ENCODE data around the gene OR52E4.

Gene OR52E4

DNA sequence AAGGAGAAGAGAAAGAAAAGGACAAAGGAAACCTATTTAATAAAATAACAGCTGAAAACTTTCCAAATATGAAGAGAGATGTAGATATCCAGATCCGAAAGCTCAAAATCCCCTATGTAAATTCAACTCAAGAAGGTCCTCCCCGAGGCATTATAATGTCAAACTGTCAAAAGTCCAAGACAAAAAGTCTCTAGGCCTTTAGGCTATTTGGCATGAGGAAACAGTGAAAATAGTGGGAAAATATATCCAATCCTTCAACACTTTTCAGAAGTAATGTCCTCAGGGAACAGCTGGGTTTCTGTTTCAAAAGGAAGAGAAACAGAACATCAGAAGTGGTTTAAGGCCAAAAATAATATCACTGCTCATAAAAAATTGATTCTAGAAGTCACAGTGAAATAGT, 1.9 kb upstream of the OR52E4 start:
- TF ChIP-seq SIN3A (IDR thresholded peaks at IDR 0.05; ENCODE audit: borderline replicate concordance, insufficient read depth, low read length) = no peak
- no peak for TF ChIP-seq TAF1 (IDR thresholded peaks at IDR 0.05; ENCODE audit: borderline replicate concordance, insufficient read depth, low read length)
- no peak for TF ChIP-seq FOXP2 (optimal IDR thresholded peaks at IDR 0.05; ENCODE audit: borderline replicate concordance, extremely low read depth, extremely low read length, insufficient read depth)
- TF ChIP-seq, protein P1, sequence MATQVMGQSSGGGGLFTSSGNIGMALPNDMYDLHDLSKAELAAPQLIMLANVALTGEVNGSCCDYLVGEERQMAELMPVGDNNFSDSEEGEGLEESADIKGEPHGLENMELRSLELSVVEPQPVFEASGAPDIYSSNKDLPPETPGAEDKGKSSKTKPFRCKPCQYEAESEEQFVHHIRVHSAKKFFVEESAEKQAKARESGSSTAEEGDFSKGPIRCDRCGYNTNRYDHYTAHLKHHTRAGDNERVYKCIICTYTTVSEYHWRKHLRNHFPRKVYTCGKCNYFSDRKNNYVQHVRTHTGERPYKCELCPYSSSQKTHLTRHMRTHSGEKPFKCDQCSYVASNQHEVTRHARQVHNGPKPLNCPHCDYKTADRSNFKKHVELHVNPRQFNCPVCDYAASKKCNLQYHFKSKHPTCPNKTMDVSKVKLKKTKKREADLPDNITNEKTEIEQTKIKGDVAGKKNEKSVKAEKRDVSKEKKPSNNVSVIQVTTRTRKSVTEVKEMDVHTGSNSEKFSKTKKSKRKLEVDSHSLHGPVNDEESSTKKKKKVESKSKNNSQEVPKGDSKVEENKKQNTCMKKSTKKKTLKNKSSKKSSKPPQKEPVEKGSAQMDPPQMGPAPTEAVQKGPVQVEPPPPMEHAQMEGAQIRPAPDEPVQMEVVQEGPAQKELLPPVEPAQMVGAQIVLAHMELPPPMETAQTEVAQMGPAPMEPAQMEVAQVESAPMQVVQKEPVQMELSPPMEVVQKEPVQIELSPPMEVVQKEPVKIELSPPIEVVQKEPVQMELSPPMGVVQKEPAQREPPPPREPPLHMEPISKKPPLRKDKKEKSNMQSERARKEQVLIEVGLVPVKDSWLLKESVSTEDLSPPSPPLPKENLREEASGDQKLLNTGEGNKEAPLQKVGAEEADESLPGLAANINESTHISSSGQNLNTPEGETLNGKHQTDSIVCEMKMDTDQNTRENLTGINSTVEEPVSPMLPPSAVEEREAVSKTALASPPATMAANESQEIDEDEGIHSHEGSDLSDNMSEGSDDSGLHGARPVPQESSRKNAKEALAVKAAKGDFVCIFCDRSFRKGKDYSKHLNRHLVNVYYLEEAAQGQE (IDR thresholded peaks at IDR 0.05; ENCODE audit: insufficient read depth in 1 of 2, low read depth in 2 of 2, low read length in 2 of 2) = no peak
- no peak for TF ChIP-seq POLR2AphosphoS5 (IDR thresholded peaks at IDR 0.05; ENCODE audit: low read depth, low read length)

- TF ChIP-seq TAF1 (IDR thresholded peaks at IDR 0.05; ENCODE audit: borderline replicate concordance, insufficient read depth, low read length) (no peak), SIN3A (IDR thresholded peaks at IDR 0.05; ENCODE audit: borderline replicate concordance, insufficient read depth, low read length) (no peak), POLR2AphosphoS5 (IDR thresholded peaks at IDR 0.05; ENCODE audit: low read depth, low read length) (no peak), FOXP2 (optimal IDR thresholded peaks at IDR 0.05; ENCODE audit: borderline replicate concordance, extremely low read depth, extremely low read length, insufficient read depth) (no peak)
- TF ChIP-seq, protein P1 (IDR thresholded peaks at IDR 0.05; ENCODE audit: insufficient read depth in 1 of 2, low read depth in 2 of 2, low read length in 2 of 2) = no peak
These were observed 1.3 kb downstream of the OR52E4 start for GRCh38 chr11:5881756-5882155.

DNA sequence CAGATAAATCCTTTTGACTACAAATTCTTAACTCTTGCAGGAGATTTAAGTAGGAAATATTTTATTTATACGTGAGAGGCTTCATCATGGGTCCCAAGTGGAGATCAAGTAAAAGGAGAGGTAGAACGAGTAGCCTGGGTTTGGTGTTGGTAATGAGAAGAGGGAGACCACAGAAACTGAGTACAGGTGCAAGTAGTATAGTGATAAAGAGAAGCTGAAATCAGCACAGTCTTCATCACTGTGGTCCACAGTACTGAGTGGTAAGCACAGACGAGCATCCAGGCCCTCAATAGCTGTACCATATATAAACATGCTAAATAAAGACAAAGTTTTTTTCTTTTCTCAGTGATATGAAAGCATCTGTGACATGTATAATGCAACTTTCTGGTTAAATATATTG, 6.7 kb downstream of the OR52E4 start:
- TF ChIP-seq, protein P1 (IDR thresholded peaks at IDR 0.05; ENCODE audit: insufficient read depth in 1 of 2, low read depth in 2 of 2, low read length in 2 of 2) = no peak
- TF ChIP-seq POLR2AphosphoS5 (IDR thresholded peaks at IDR 0.05; ENCODE audit: low read depth, low read length) (no peak), FOXP2 (optimal IDR thresholded peaks at IDR 0.05; ENCODE audit: borderline replicate concordance, extremely low read depth, extremely low read length, insufficient read depth) (no peak)

DNA sequence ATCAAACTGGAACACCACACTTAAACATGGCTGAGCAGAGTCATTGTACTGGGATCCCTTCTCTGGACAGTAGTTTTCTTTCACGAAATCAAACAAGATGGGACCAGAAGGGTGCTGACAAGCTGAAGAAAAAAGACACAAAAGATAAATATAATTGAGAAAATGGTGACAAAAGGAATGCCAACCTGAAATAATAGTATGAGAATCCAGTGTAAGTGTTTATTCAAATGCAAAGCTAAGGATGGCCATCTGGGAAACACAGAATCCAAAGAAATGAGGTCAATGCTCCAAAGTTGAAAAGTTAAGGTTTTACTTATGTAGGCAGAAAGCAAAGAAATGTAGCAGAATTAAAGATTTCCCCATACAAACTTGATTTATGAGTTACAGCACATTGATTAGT, 7.2 kb downstream of the OR52E4 start:
- TF ChIP-seq TAF1 (IDR thresholded peaks at IDR 0.05; ENCODE audit: borderline replicate concordance, insufficient read depth, low read length) (no peak), POLR2AphosphoS5 (IDR thresholded peaks at IDR 0.05; ENCODE audit: low read depth, low read length) (no peak)
- TF ChIP-seq, protein P1 (IDR thresholded peaks at IDR 0.05; ENCODE audit: insufficient read depth in 1 of 2, low read depth in 2 of 2, low read length in 2 of 2) = no peak

GRCh38 chr11:5891216-5891800, 10.9 kb downstream of the OR52E4 start:
- TF ChIP-seq SIN3A (IDR thresholded peaks at IDR 0.05; ENCODE audit: borderline replicate concordance, insufficient read depth, low read length) (no peak), FOXP2 (optimal IDR thresholded peaks at IDR 0.05; ENCODE audit: borderline replicate concordance, extremely low read depth, extremely low read length, insufficient read depth) (no peak), POLR2AphosphoS5 (IDR thresholded peaks at IDR 0.05; ENCODE audit: low read depth, low read length) (no peak), TAF1 (IDR thresholded peaks at IDR 0.05; ENCODE audit: borderline replicate concordance, insufficient read depth, low read length) (no peak)
- TF ChIP-seq, protein P1 (IDR thresholded peaks at IDR 0.05; ENCODE audit: insufficient read depth in 1 of 2, low read depth in 2 of 2, low read length in 2 of 2) = no peak

All from PFSK-1 (cell line).